Adipocyte (in vitro differentiated cells): ENCODE measurements around the gene UBAC1.
A peak's percentile ranks its signal among the peaks of the same experiment; 100 is the strongest.

Experiments
- DNase-seq: peaks from one replicate; pipeline ENCODE4 v3.0.0-alpha.2; 2015; ENCODE audit warnings: low read depth
- H3K27me3 ChIP-seq: replicated peaks from 2 replicates; pipeline ENCODE4 v1.7.0; 2013; ENCODE audit warnings: mild to moderate bottlenecking, low read length, moderate library complexity; ENCODE audit not compliant: control insufficient read depth, insufficient read depth
- H3K36me3 ChIP-seq: 2 replicates; pipeline ENCODE4 v1.7.0; 2013; ENCODE audit warnings: low read length, mild to moderate bottlenecking, moderate library complexity; ENCODE audit not compliant: control insufficient read depth, insufficient read depth, severe bottlenecking
- H3K4me1 ChIP-seq: 2 replicates; pipeline ENCODE4 v1.7.0; 2013; ENCODE audit warnings: mild to moderate bottlenecking, low read length, moderate library complexity; ENCODE audit not compliant: control insufficient read depth, insufficient read depth
- H3K4me3 ChIP-seq: 2 replicates; pipeline ENCODE4 v1.7.0; 2013; ENCODE audit warnings: mild to moderate bottlenecking, low read length, moderate library complexity
- H3K9ac ChIP-seq: 2 replicates; pipeline ENCODE4 v1.7.0; 2013; ENCODE audit warnings: mild to moderate bottlenecking, low read length, moderate library complexity
- H3K9me3 ChIP-seq: 2 replicates; pipeline ENCODE4 v1.7.0; 2013; ENCODE audit warnings: mild to moderate bottlenecking, low read length, moderate library complexity; ENCODE audit not compliant: control insufficient read depth

The UBAC1 gene

GRCh38 chr9:135993409-135993742, 32.2 kb upstream of the UBAC1 start:
- Histone ChIP-seq H3K36me3 (no peaks in the 10 kb centered on the region), H3K4me1 (peaks cover 19% of the 10 kb centered on the region), H3K9ac (peak overlapping the region; percentile 83), H3K4me3 (peak overlapping the region; percentile 63), H3K9me3 (no peaks in the 10 kb centered on the region), H3K27me3 (peaks cover 13% of the 10 kb centered on the region)
- DNase-seq: no peak

DNA sequence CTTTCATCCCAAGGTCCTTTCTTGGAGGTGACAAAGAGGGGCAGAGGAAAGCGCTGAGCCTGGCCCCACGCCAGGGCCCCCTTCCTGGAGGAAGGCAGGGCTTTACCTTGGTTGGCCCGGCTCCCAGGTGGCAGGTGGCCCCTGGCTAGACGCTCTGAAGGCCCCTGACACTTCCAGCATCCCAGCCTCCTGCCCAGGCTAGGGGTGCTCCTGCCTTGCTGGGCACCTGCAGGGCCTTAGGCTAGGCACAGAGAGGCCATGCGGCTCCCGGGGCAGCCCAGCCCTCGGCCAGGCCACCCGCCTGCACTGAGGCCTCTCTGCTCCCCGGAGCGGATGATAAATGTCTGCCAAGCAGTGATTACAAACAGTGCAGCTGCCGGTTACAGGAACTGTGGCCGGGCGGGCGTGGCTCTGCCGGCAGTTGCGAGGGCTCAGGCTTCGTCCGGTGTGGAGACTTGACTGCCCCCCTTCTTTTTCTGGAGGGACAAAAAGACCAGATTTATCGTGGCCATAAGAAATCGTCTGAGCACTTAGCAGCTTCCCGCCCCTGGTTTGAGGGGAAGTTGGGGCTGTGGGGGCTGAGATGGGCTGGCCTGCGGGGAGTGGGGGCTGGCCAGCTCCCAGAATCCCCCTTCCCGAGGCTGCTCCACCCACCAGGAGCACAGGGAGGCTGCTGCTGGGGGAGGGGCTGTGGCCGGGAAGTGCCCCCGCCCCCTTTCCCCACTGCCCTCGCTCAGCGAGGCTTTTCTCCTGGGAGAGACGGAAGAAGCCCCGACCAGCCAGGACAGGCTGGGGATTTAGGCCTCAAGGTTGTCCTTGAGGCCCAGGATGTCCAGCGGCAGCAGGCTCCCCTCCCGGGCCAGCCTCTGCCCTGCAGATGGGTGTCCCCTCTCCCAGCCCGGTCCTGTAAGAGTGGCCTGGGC, 31.6 kb upstream of the UBAC1 start:
- Histone ChIP-seq H3K9ac (peak overlapping the region; percentile 83), H3K36me3 (no peaks in the 10 kb centered on the region), H3K27me3 (peaks cover 20% of the 10 kb centered on the region), H3K9me3 (no peaks in the 10 kb centered on the region), H3K4me1 (peaks cover 19% of the 10 kb centered on the region), H3K4me3 (peak overlapping the region; percentile 63)
- DNase-seq: peak; percentile 85

- DNase-seq: no peak
- Histone ChIP-seq H3K4me3 (no peak overlapping the region), H3K9me3 (no peaks in the 10 kb centered on the region), H3K36me3 (no peaks in the 10 kb centered on the region), H3K4me1 (peaks cover 19% of the 10 kb centered on the region), H3K27me3 (peaks cover 20% of the 10 kb centered on the region), H3K9ac (no peak overlapping the region)
Measured at GRCh38 chr9:135991771-135992170, 30.6 kb upstream of the UBAC1 start.

GRCh38 chr9:135990468-135991429, 29.6 kb upstream of the UBAC1 start:
- H3K4me3 ChIP-seq: no peak overlapping the region
- no peak overlapping the region for H3K9ac ChIP-seq
- H3K9me3 ChIP-seq: no peaks in the 10 kb centered on the region
- peak; percentile 39 for DNase-seq
- peaks cover 27% of the 10 kb centered on the region for H3K27me3 ChIP-seq
- no peaks in the 10 kb centered on the region for H3K36me3 ChIP-seq
- peaks cover 19% of the 10 kb centered on the region for H3K4me1 ChIP-seq

DNA sequence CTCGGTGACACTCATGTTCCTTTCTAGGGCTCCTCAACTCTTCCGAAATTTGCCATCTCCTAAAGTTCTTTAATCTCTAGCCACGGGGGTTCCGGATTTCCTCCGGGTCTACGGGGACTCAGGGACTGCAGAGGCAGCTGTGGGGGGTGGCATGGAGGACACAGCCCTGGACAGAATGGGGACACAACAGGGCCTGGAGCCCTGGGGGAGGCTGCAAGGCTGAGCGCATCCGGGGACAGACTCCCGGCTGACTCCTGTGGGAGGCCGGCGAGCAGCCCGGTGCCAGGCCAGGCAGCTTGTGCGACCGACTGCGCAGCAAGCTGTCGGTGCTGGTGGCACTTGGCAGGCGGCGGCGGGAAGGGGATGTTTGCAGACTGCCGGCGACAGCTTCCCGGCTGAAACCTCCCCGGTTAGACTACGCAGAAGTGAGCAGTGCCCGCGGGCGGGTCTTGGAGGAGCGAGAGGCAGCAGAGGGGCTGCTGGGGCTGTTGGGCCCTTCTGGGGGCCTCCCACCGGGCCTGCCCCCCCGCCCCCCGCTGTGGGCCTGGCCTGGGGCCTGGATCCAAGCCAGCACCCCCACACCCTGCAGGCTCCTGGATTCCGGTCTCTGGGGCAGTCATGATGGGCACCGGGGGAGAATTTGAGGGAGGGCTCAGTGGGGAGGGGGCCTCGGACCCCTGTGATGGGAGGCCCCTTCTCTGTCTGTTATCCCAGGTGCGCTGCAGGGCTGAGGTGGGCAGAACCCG, 28.7 kb upstream of the UBAC1 start:
- DNase-seq: no peak
- peaks cover 19% of the 10 kb centered on the region for H3K4me1 ChIP-seq
- H3K4me3 ChIP-seq: no peak overlapping the region
- H3K27me3 ChIP-seq: peaks cover 30% of the 10 kb centered on the region
- H3K9ac ChIP-seq: no peak overlapping the region
- H3K9me3 ChIP-seq: no peaks in the 10 kb centered on the region
- no peaks in the 10 kb centered on the region for H3K36me3 ChIP-seq

DNA sequence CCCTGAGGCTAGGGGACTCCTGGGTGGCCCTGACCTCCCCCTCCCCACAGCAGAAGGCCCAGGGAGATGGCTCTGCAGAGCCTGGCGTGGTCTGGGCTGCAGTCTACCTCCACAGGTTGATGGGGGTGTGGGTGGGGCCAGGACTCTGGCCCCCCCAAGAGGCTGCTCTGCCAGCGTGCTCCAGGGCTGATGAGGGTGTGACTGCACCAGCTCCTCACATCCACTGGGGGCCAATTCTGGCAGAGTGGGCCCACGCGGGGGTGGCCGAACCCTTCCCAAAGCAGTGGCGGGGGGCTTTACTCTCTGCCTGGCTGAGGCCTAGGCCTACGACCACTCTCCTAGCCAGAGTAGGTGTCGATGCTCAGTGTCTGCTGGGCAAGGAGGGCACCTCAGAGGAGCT, 28.0 kb upstream of the UBAC1 start:
- Histone ChIP-seq H3K36me3 (no peaks in the 10 kb centered on the region), H3K9me3 (no peaks in the 10 kb centered on the region), H3K4me1 (peaks cover 14% of the 10 kb centered on the region), H3K4me3 (no peak overlapping the region), H3K9ac (no peak overlapping the region), H3K27me3 (peaks cover 30% of the 10 kb centered on the region)
- DNase-seq: no peak

GRCh38 chr9:135988493-135988892, 27.3 kb upstream of the UBAC1 start:
- H3K27me3 ChIP-seq: peaks cover 34% of the 10 kb centered on the region
- H3K36me3 ChIP-seq: no peaks in the 10 kb centered on the region
- DNase-seq: no peak
- H3K9me3 ChIP-seq: no peaks in the 10 kb centered on the region
- peaks cover 14% of the 10 kb centered on the region for H3K4me1 ChIP-seq
- H3K4me3 ChIP-seq: no peak overlapping the region
- H3K9ac ChIP-seq: no peak overlapping the region

DNA sequence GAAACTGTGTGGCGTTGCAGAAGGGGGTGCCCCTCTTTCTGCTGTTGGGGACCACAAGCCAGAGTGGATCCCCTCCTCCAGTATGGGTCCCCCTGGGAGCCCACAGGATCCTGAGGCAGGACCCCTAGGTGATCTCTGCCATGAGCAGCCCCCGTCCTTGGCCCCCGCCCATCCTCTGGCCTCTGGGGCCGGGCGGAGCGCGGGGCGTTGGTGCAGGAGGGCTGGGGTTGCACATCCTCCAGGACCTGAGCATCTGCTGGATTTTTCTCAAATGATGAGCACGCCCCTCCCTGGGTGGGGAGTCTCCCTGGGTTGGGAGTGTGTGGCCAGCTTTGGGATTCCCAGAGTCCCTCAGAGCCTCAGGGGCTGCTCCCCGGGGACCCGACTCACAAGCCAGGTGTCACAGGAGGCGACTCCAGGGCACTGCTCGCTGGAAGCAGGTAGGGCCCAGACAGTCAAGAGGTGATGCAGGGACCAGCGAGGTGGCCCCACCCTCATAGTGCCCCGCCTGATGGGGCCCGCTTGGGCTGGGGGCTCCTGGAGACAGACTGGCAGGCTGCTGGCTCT, 26.7 kb upstream of the UBAC1 start:
- Histone ChIP-seq H3K4me1 (peaks cover 8% of the 10 kb centered on the region), H3K4me3 (no peak overlapping the region), H3K9ac (no peak overlapping the region), H3K36me3 (no peaks in the 10 kb centered on the region), H3K27me3 (peaks cover 37% of the 10 kb centered on the region), H3K9me3 (no peaks in the 10 kb centered on the region)
- no peak for DNase-seq

DNA sequence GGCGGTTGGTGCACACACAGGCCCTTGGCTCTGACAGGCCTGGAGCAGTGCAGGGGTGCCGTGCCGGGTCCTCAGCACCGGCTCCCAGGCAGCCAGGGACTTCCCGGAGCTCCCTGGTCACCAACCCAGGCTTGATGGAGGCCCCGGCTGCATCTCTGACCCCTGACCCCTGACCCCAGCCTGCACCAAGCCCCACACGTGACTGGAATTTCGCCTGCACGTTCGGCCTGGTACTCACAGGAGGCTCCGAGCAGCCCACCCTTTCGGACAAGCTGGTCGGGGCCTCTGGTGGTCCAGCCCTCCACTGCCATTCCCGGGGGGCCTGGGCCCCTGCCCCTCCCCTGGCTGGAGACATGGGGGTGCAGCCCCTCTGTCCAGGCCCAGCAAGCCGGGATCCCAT, 25.4 kb upstream of the UBAC1 start:
- no peaks in the 10 kb centered on the region for H3K36me3 ChIP-seq
- no peaks in the 10 kb centered on the region for H3K4me1 ChIP-seq
- DNase-seq: no peak
- no peak overlapping the region for H3K9ac ChIP-seq
- H3K4me3 ChIP-seq: no peak overlapping the region
- peaks cover 46% of the 10 kb centered on the region for H3K27me3 ChIP-seq
- H3K9me3 ChIP-seq: no peaks in the 10 kb centered on the region

GRCh38 chr9:135985889-135986288, 24.7 kb upstream of the UBAC1 start:
- no peak for DNase-seq
- Histone ChIP-seq H3K36me3 (no peaks in the 10 kb centered on the region), H3K4me3 (no peak overlapping the region), H3K9ac (no peak overlapping the region), H3K27me3 (peaks cover 46% of the 10 kb centered on the region), H3K9me3 (no peaks in the 10 kb centered on the region), H3K4me1 (no peaks in the 10 kb centered on the region)
